K562 (cell line): ENCODE data around the gene ADORA2B.

Source experiments
- CTCF ChIP-seq, 3 experiments: IDR thresholded peaks in 2 of 3; conservative IDR thresholded peaks in 1 of 3; 2 replicates each; pipeline ENCODE4 v1.5.1; 2011 to 2012; ENCODE audit warnings: low read length in 3 of 3, mild to moderate bottlenecking in 3 of 3, control low read depth in 2 of 3, improper control_type of control experiment in 1 of 3, inconsistent platforms in 1 of 3, low read depth in 1 of 3, mixed read lengths in 1 of 3, moderate library complexity in 1 of 3; ENCODE audit not compliant: insufficient read depth in 2 of 3
- EZH2 ChIP-seq: IDR thresholded peaks from 2 replicates; pipeline ENCODE4 v1.6.1; 2012; ENCODE audit warnings: low read depth, mild to moderate bottlenecking, inconsistent platforms, low read length, borderline replicate concordance
- FOXA3 ChIP-seq, 2 experiments: fragments of 450-650 bp in 1 of 2; sonication (generic) in 1 of 2; formaldehyde crosslinking; IDR thresholded peaks in 1 of 2; conservative IDR thresholded peaks in 1 of 2; 2 replicates each; pipeline versions ENCODE4 v1.4.0 to v1.8.0; 2020 to 2022; ENCODE audit warnings: mild to moderate bottlenecking in 2 of 2, missing genetic modification reagents in 1 of 2
- FOXJ3 ChIP-seq: sonication (generic); formaldehyde crosslinking; IDR thresholded peaks from 2 replicates; pipeline ENCODE4 v1.4.0; 2020; ENCODE audit warnings: mild to moderate bottlenecking, missing genetic modification reagents
- KDM4B ChIP-seq, 2 experiments: fragments of 450-650 bp in 1 of 2; sonication (generic) in 1 of 2; IDR thresholded peaks; 2 replicates each; pipeline ENCODE4 v1.6.1; 2016 to 2017; ENCODE audit warnings: borderline replicate concordance in 2 of 2, antibody characterized with exemption in 1 of 2, low read depth in 1 of 2, mild to moderate bottlenecking in 1 of 2
- MTA3 ChIP-seq: fragments of 450-650 bp; formaldehyde crosslinking; IDR thresholded peaks from 2 replicates; pipeline ENCODE4 v1.6.1; 2017; ENCODE audit warnings: mild to moderate bottlenecking, borderline replicate concordance
- MXI1 ChIP-seq: IDR thresholded peaks from 2 replicates; pipeline ENCODE4 v1.6.1; 2011; ENCODE audit warnings: low read depth, mild to moderate bottlenecking, improper control_type of control experiment, low read length
- NFXL1 ChIP-seq: fragments of 450-650 bp; formaldehyde crosslinking; IDR thresholded peaks from 2 replicates; pipeline ENCODE4 v1.4.0; 2021; ENCODE audit warnings: mild to moderate bottlenecking
- U2AF2 ChIP-seq: fragments of 200-400 bp; formaldehyde crosslinking; optimal IDR thresholded peaks from 2 replicates; pipeline ENCODE3; 2017; ENCODE audit warnings: low read depth, mild to moderate bottlenecking, low read length
- ZNF274 ChIP-seq: IDR thresholded peaks from 2 replicates; pipeline ENCODE4 v1.6.1; 2011; ENCODE audit warnings: low read depth, mild to moderate bottlenecking, low read length, moderate library complexity, borderline replicate concordance

- TF ChIP-seq FOXJ3 (CRISPR knock-in tag), result no peak
- TF ChIP-seq U2AF2, result no peak
- TF ChIP-seq KDM4B (IDR thresholded peaks at IDR 0.05; ENCODE audit: borderline replicate concordance in 2 of 2, low read depth in 1 of 2), result no peak
- TF ChIP-seq EZH2, result no peak
- no peak for TF ChIP-seq ZNF274
- no peak for TF ChIP-seq CTCF (IDR thresholded peaks at IDR 0.05 in 2 of 3, conservative IDR thresholded peaks at IDR 0.05 in 1 of 3; ENCODE audit: insufficient read depth in 2 of 3, low read depth in 1 of 3, low read length in 3 of 3)
- TF ChIP-seq MTA3, result no peak
- no peak for TF ChIP-seq MXI1
- TF ChIP-seq FOXA3 (CRISPR knock-in tag; conservative IDR thresholded peaks at IDR 0.05 in 1 of 2, IDR thresholded peaks at IDR 0.05 in 1 of 2), result no peak
- TF ChIP-seq NFXL1 (CRISPR knock-in tag), result no peak
Observed at GRCh38 chr17:16005636-16006035, 60.7 kb downstream of the ADORA2B start.
